ENCODE measurements around the gene MTF1. TPM values are rescaled to one million over a fixed set of nuclear protein-coding genes. Genes with fewer than 3 reads are reported as not detected.

MTF1 gene
- total RNA-seq, 2 experiments from 2014 or later: 28.1 to 31.2 TPM

GRCh38 chr1:37892151-37893047 lies 33.0 kb upstream of the MTF1 start:
- H3K27ac Mint-ChIP-seq: no peak overlapping the region
- intact Hi-C loops (cut with DNase I, micrococcal nuclease): loop anchor here in 1 of 2 experiments (5.0 kb wide), 1 partner anchor 85 kb away; no protein-coding TSS in a partner anchor
- peaks cover 5% of the 10 kb centered on the region for H3K4me1 Mint-ChIP-seq (ENCODE audit: low read depth)
- Histone ChIP-seq H3K27me3 (ENCODE audit: control insufficient read depth in 1 of 2, insufficient read depth in 2 of 2, low read length in 2 of 2) (no peaks in the 10 kb centered on the region), H3K4me3 (ENCODE audit: low read length) (no peak overlapping the region), H3K4me1 (ENCODE audit: insufficient read depth, low read length) (no peaks in the 10 kb centered on the region), H3K36me3 (ENCODE audit: insufficient read depth, low read length) (peaks cover 23% of the 10 kb centered on the region), H3K9me3 (ENCODE audit: control insufficient read depth in 1 of 2, insufficient read depth in 1 of 2, low read length in 2 of 2) (no peaks in the 10 kb centered on the region), H3K27ac (ENCODE audit: low read depth in 1 of 2, low read length in 2 of 2) (no peak overlapping the region)
- DNase-seq: no peak
- no peaks in the 10 kb centered on the region for H3K27me3 Mint-ChIP-seq
- peaks cover 50% of the 10 kb centered on the region for H3K36me3 Mint-ChIP-seq (ENCODE audit: low read depth)
- ATAC-seq (ENCODE audit: poor library complexity): no peak
- H3K9me3 Mint-ChIP-seq: peaks cover 3% of the 10 kb centered on the region
- ChIA-PET POLR2A (no interaction called here), CTCF (interaction anchor here (0.6 kb wide), 1 partner anchor 955 kb away, joined by 3 read pairs; no protein-coding TSS in a partner anchor)
- H3K4me3 Mint-ChIP-seq: no peak overlapping the region
- no peak for TF ChIP-seq CTCF (IDR thresholded peaks at IDR 0.05)

DNA sequence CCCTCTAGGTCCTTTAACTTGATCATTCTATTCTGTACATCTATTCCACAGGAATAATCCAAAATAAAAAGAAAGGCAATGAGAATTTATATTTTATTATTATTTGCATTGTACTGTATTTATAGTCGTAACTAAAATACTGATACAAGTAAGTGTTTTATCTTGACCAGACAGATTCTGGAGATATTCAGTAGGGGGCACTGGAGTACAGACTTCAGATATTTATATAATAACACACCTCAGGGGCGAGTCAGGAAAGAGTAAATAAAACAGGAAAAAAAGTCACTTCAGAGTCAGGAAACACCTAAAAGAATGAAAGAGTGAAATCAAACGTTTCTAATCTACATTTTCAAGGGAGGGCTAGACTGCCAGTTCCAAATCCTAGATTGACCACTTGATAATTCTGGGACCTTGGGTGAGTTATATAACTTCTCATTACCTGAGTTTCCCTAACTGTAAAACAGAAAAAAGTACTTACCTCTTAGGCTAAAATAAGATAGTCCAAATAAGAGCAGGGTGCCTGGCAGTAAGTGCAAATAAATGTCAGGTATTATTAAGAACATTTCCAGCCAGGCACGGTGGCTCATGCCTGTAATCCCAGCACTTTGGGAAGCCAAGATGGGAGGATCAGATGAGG lies 31.1 kb upstream of the MTF1 start:
- peak; percentile 68 for TF ChIP-seq CTCF (IDR thresholded peaks at IDR 0.05)
- Histone ChIP-seq H3K4me3 (ENCODE audit: low read length) (no peak overlapping the region), H3K9me3 (ENCODE audit: control insufficient read depth in 1 of 2, insufficient read depth in 1 of 2, low read length in 2 of 2) (no peaks in the 10 kb centered on the region), H3K4me1 (ENCODE audit: insufficient read depth, low read length) (no peaks in the 10 kb centered on the region), H3K36me3 (ENCODE audit: insufficient read depth, low read length) (peaks cover 38% of the 10 kb centered on the region), H3K27ac (ENCODE audit: low read depth in 1 of 2, low read length in 2 of 2) (no peak overlapping the region), H3K27me3 (ENCODE audit: control insufficient read depth in 1 of 2, insufficient read depth in 2 of 2, low read length in 2 of 2) (no peaks in the 10 kb centered on the region)
- ChIA-PET POLR2A (no interaction called here), CTCF (no interaction called here)
- H3K27ac Mint-ChIP-seq: peak overlapping the region; percentile 66
- intact Hi-C loops (cut with DNase I, micrococcal nuclease): loop anchor here (1.0 to 5.0 kb wide), 4 partner anchors 85 to 945 kb away; no protein-coding TSS in a partner anchor
- peak; percentile 61 for ATAC-seq (ENCODE audit: poor library complexity)
- peaks cover 68% of the 10 kb centered on the region for H3K36me3 Mint-ChIP-seq (ENCODE audit: low read depth)
- no peak overlapping the region for H3K4me3 Mint-ChIP-seq
- H3K4me1 Mint-ChIP-seq (ENCODE audit: low read depth): peaks cover 5% of the 10 kb centered on the region
- peak in 4 of 14 experiments; percentile 8 to 62 (median 58) for DNase-seq
- H3K9me3 Mint-ChIP-seq: peaks cover 3% of the 10 kb centered on the region
- no peaks in the 10 kb centered on the region for H3K27me3 Mint-ChIP-seq

GRCh38 chr1:37888022-37888700 lies 28.8 kb upstream of the MTF1 start:
- Mint-ChIP-seq H3K9me3 (no peaks in the 10 kb centered on the region), H3K4me3 (no peak overlapping the region), H3K36me3 (ENCODE audit: low read depth) (peaks cover 75% of the 10 kb centered on the region), H3K27ac (no peak overlapping the region), H3K4me1 (ENCODE audit: low read depth) (peaks cover 5% of the 10 kb centered on the region), H3K27me3 (no peaks in the 10 kb centered on the region)
- ChIA-PET POLR2A (no interaction called here), CTCF (no interaction called here)
- H3K4me3 ChIP-seq (ENCODE audit: low read length): no peak overlapping the region
- H3K4me1 ChIP-seq (ENCODE audit: insufficient read depth, low read length): peaks cover 4% of the 10 kb centered on the region
- H3K9me3 ChIP-seq (ENCODE audit: control insufficient read depth in 1 of 2, insufficient read depth in 1 of 2, low read length in 2 of 2): no peaks in the 10 kb centered on the region
- no peak overlapping the region for H3K27ac ChIP-seq (ENCODE audit: low read depth in 1 of 2, low read length in 2 of 2)
- TF ChIP-seq CTCF (IDR thresholded peaks at IDR 0.05): no peak
- no peak for ATAC-seq (ENCODE audit: poor library complexity)
- intact Hi-C loops (cut with DNase I, micrococcal nuclease): loop anchor here in 1 of 2 experiments (10.0 kb wide), 1 partner anchor 957 kb away; no protein-coding TSS in a partner anchor
- H3K36me3 ChIP-seq (ENCODE audit: insufficient read depth, low read length): peaks cover 56% of the 10 kb centered on the region
- no peaks in the 10 kb centered on the region for H3K27me3 ChIP-seq (ENCODE audit: control insufficient read depth in 1 of 2, insufficient read depth in 2 of 2, low read length in 2 of 2)
- no peak for DNase-seq

Measured in CD4-positive, alpha-beta T cell (primary cell).